Keratinocyte (primary cell): ENCODE results near the gene RLBP1.

ENCODE experiments used
- EZH2 ChIP-seq: IDR thresholded peaks from one replicate; pipeline ENCODE4 v1.6.1; 2012; ENCODE audit warnings: inconsistent platforms, mild to moderate bottlenecking, low read length, moderate library complexity
- TF ChIP-seq, protein P1 (sequence below), 3 experiments: IDR thresholded peaks in 1 of 3; conservative IDR thresholded peaks in 1 of 3; optimal IDR thresholded peaks in 1 of 3; 2 replicates in 2 of 3; 3 replicates in 1 of 3; pipeline versions ENCODE3 to v1.5.1; 2011; ENCODE audit warnings: low read length in 3 of 3, mild to moderate bottlenecking in 3 of 3, moderate library complexity in 2 of 3, control low read depth in 1 of 3, inconsistent platforms in 1 of 3; ENCODE audit not compliant: insufficient read depth in 2 of 3; ENCODE audit errors: extremely low read depth in 1 of 3

DNA sequence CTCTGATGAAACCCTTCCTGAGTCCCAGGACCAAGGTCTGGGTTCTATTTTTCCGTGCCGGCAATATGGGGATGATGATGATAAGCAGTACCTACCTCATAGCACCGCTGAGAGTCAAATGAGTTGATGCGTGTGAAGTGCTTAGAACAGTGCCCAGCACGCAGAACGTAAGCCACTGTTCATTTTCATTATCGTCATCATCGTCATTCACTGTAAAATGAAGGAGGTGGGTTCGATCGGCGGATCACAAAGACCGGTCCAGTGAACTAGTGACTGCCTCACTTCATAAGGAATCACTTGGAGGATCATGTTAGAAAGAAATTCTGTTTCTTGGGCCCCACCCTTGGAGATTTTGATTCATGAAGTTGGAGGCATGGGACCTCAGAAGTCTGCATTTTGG, 44.3 kb downstream of the RLBP1 start:
- TF ChIP-seq, protein P1, sequence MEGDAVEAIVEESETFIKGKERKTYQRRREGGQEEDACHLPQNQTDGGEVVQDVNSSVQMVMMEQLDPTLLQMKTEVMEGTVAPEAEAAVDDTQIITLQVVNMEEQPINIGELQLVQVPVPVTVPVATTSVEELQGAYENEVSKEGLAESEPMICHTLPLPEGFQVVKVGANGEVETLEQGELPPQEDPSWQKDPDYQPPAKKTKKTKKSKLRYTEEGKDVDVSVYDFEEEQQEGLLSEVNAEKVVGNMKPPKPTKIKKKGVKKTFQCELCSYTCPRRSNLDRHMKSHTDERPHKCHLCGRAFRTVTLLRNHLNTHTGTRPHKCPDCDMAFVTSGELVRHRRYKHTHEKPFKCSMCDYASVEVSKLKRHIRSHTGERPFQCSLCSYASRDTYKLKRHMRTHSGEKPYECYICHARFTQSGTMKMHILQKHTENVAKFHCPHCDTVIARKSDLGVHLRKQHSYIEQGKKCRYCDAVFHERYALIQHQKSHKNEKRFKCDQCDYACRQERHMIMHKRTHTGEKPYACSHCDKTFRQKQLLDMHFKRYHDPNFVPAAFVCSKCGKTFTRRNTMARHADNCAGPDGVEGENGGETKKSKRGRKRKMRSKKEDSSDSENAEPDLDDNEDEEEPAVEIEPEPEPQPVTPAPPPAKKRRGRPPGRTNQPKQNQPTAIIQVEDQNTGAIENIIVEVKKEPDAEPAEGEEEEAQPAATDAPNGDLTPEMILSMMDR (optimal IDR thresholded peaks at IDR 0.05 in 1 of 3, IDR thresholded peaks at IDR 0.05 in 1 of 3, conservative IDR thresholded peaks at IDR 0.05 in 1 of 3; ENCODE audit: extremely low read depth in 1 of 3, insufficient read depth in 2 of 3, low read length in 3 of 3), result no peak
- no peak for TF ChIP-seq EZH2
